Measurements from ENCODE around the gene TMEM190.
"Not testable (repeated sequence)": the region's sequence is repeated elsewhere in the genome, so short reads cannot be mapped to it uniquely, and the experiment has no call there.

The TMEM190 gene

DNA sequence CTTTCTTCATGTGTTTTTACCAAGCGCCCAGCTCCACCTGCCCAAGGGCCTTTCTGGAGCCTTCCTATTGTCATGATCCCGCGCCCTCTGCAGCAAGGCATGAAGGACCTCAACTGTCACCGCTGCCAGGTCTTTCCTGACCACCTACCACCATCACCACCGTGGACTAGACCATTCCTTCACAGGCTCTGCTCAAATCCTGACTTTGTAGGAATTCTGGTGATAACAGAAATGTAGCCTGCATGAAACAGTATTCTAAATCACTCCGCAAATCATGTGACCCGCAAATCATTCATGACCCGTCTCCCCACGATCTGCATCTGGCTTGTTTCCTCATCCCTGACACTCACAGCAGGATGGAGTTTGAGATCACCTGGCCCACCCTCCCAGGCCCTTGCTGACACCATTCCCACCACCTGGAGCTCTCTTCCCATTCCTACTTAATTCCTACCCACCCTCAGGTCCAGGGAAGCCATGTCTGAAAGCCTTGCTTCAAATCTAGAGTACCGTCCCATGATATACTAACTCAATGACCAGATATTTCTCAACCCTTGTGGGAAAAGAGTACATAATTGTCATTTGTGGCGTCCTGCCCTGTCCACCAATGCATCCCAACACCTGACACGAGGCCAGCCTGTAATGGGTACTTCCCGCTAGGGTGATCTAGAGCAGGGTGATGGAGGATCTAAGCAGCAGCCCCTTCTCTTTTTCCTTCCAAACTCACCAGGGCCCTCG lies 29.6 kb downstream of the TMEM190 start:
- ATAC-seq (ENCODE audit: low read depth) (no peak), DNase-seq (ENCODE audit: low spot score) (no peak)
- Histone ChIP-seq H3K27me3 (ENCODE audit: insufficient read depth, poor library complexity, severe bottlenecking) (no peaks in the 10 kb centered on the region), H3K27ac (ENCODE audit: poor library complexity, severe bottlenecking) (peak overlapping the region; percentile 80), H3K4me3 (ENCODE audit: severe bottlenecking) (peak overlapping the region; percentile 87), H3K4me1 (ENCODE audit: insufficient read depth, poor library complexity, severe bottlenecking) (peaks cover 12% of the 10 kb centered on the region), H3K9me3 (ENCODE audit: severe bottlenecking) (no peaks in the 10 kb centered on the region), H3K36me3 (ENCODE audit: low read depth) (peaks cover 54% of the 10 kb centered on the region)
- TF ChIP-seq, protein P1, sequence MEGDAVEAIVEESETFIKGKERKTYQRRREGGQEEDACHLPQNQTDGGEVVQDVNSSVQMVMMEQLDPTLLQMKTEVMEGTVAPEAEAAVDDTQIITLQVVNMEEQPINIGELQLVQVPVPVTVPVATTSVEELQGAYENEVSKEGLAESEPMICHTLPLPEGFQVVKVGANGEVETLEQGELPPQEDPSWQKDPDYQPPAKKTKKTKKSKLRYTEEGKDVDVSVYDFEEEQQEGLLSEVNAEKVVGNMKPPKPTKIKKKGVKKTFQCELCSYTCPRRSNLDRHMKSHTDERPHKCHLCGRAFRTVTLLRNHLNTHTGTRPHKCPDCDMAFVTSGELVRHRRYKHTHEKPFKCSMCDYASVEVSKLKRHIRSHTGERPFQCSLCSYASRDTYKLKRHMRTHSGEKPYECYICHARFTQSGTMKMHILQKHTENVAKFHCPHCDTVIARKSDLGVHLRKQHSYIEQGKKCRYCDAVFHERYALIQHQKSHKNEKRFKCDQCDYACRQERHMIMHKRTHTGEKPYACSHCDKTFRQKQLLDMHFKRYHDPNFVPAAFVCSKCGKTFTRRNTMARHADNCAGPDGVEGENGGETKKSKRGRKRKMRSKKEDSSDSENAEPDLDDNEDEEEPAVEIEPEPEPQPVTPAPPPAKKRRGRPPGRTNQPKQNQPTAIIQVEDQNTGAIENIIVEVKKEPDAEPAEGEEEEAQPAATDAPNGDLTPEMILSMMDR (IDR thresholded peaks at IDR 0.05; ENCODE audit: poor library complexity, severe bottlenecking), result no peak

DNA sequence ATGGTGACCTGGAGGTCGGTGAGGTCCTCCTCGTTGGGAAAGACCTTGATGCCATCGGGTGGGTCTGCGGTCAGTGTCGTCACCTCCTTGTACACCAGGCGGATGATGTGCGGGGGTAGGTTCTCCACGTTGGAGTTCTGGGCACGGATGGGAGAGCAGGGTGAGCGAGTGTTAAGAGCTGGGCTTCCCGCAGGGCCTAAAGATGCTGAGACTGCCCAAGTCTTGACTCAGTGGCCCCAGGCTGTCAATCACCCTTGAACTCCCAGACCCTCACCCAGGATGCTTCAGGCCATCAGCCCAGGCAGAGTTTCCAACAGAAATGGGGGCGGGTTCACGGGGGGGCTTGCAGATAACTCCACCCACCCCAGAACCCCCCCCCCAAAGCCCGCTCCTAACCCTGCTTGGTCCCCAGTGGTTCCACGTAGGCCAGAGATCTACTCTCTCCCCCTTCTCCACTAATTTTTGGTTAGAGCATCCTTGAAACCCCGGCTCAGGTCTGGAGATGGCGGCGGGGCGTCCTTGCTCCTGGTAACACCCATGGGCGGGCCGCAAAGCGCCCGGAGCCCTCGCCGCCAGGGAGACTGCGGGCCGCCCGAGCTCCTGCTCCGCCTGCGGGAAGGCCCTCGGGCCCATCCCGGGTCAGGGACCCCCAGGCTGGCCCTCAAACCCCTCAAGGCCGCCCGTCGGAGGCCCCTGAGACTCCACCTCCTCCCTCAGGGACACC lies 30.4 kb downstream of the TMEM190 start:
- Histone ChIP-seq H3K4me1 (ENCODE audit: insufficient read depth, poor library complexity, severe bottlenecking) (peaks cover 12% of the 10 kb centered on the region), H3K36me3 (ENCODE audit: low read depth) (peaks cover 49% of the 10 kb centered on the region), H3K4me3 (ENCODE audit: severe bottlenecking) (peak overlapping the region; percentile 87), H3K27me3 (ENCODE audit: insufficient read depth, poor library complexity, severe bottlenecking) (no peaks in the 10 kb centered on the region), H3K9me3 (ENCODE audit: severe bottlenecking) (no peaks in the 10 kb centered on the region), H3K27ac (ENCODE audit: poor library complexity, severe bottlenecking) (peak overlapping the region; percentile 80)
- ATAC-seq (ENCODE audit: low read depth) (peak; percentile 12; the same call in 1 of the 3 replicates), DNase-seq (ENCODE audit: low spot score) (no peak)
- TF ChIP-seq, protein P1 (IDR thresholded peaks at IDR 0.05; ENCODE audit: poor library complexity, severe bottlenecking), result no peak

DNA sequence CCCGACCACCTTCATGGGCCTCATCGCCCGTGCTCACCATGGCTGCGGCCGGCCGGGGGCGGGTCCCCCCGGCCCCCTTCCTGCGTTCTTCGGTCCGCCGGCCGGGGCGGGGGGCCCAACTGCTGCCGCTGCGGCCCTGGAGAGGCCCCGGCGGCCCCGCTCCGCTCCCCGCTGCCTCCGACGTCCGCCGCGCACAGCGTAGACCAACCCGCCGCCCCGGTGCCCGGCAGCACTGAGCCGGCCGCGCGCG lies 30.8 kb downstream of the TMEM190 start, which contains the start of gene UBE2S:
Gene UBE2S (minus strand): TSS at position 239 of the 250 bp plus-strand sequence. CDS start 199 bp downstream, at position 40.
- not testable (repeated sequence) for H3K27me3 ChIP-seq (ENCODE audit: insufficient read depth, poor library complexity, severe bottlenecking); DNase-seq (ENCODE audit: low spot score); H3K9me3 ChIP-seq (ENCODE audit: severe bottlenecking)
- peak within 1 kb of the TSS; percentile 87 for H3K4me3 ChIP-seq (ENCODE audit: severe bottlenecking)
- H3K4me1 ChIP-seq (ENCODE audit: insufficient read depth, poor library complexity, severe bottlenecking), result peaks cover 12% of the 10 kb centered on the region
- peaks cover 44% of the 10 kb centered on the region for H3K36me3 ChIP-seq (ENCODE audit: low read depth)
- H3K27ac ChIP-seq (ENCODE audit: poor library complexity, severe bottlenecking), result peak within 1 kb of the TSS; percentile 80
- peak; percentile 69 for ATAC-seq (ENCODE audit: low read depth)

DNA sequence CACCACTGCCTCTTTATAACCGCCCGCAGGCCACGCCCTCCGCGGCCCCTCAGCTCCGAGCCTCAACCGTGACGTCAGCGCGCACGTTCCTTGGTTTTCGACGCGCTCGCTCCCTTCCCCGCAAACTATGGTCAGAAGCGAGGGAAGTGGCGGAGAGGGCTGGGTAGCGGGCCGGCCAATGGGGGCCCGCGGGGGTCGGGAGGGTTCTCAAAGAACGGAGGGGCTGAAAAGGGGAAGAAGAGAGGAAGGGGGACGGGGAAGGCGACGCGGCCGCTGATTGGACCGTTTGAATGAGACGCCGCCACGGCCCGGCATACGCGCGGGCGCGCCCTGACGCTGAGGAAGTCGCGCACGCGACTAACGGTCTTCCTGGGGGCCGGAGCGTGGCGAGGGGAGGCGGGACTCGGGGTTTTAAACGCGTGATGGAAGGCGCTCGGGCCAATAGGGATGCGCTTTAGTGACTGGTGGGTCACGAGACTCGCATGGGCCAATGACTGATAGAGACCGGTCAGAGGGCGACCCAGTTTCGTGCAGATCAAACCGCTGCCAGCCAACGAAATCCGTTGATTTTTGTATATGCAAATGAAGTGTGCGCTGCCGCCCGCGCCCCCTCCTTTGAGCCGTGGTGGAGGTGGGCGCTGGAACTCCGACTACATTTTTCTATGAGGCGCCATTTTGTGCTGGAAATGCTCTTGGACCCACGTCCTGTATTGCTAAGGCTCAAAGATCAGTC lies 31.3 kb downstream of the TMEM190 start:
- Histone ChIP-seq H3K9me3 (ENCODE audit: severe bottlenecking) (no peaks in the 10 kb centered on the region), H3K4me1 (ENCODE audit: insufficient read depth, poor library complexity, severe bottlenecking) (peaks cover 12% of the 10 kb centered on the region), H3K27me3 (ENCODE audit: insufficient read depth, poor library complexity, severe bottlenecking) (no peaks in the 10 kb centered on the region), H3K36me3 (ENCODE audit: low read depth) (peaks cover 39% of the 10 kb centered on the region), H3K4me3 (ENCODE audit: severe bottlenecking) (peak overlapping the region; percentile 87), H3K27ac (ENCODE audit: poor library complexity, severe bottlenecking) (peak overlapping the region; percentile 80)
- DNase-seq (ENCODE audit: low spot score) (peak; percentile 96), ATAC-seq (ENCODE audit: low read depth) (peak; percentile 94)
- TF ChIP-seq, protein P1 (IDR thresholded peaks at IDR 0.05; ENCODE audit: poor library complexity, severe bottlenecking), result no peak

DNA sequence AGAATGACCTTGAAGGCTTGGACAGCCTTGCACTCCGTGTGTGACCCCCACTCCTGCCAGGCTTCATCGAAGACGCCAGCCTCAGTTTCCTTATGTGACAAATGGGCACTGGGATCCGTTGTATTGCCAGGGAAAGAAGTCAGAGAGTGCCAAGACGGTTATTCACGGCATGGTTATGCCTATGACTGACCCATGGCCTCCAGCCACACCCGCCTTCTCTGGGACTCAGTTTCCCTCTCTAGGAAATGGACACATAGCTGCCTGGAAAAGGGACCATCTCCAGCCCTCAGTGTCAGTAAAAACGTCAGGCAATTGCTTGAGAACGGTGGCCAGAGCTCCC lies 31.9 kb downstream of the TMEM190 start:
- ATAC-seq (ENCODE audit: low read depth) (no peak), DNase-seq (ENCODE audit: low spot score) (no peak)
- TF ChIP-seq, protein P1 (IDR thresholded peaks at IDR 0.05; ENCODE audit: poor library complexity, severe bottlenecking), result no peak
- Histone ChIP-seq H3K27me3 (ENCODE audit: insufficient read depth, poor library complexity, severe bottlenecking) (no peaks in the 10 kb centered on the region), H3K27ac (ENCODE audit: poor library complexity, severe bottlenecking) (peak overlapping the region; percentile 80), H3K4me3 (ENCODE audit: severe bottlenecking) (peak overlapping the region; percentile 87), H3K36me3 (ENCODE audit: low read depth) (peaks cover 34% of the 10 kb centered on the region), H3K9me3 (ENCODE audit: severe bottlenecking) (no peaks in the 10 kb centered on the region), H3K4me1 (ENCODE audit: insufficient read depth, poor library complexity, severe bottlenecking) (peaks cover 12% of the 10 kb centered on the region)

DNA sequence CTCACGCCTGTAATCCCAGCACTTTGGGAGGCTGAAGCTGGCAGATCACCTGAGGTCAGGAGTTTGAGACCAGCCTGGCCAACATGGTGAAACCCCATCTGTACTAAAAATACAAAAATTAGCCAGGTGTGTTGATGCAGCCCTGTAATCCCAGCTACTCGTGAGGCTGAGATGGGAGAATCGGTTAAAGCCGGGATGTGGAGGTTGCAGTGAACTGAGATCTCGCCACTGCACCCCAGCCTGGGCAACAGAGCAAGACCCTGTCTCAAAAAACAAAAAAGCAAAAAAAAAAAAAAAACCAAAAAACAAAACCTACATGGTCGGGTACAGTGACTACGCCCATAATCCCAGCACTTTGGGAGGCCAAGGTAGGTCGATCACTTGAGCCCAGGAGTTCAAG lies 32.6 kb downstream of the TMEM190 start:
- peaks cover 27% of the 10 kb centered on the region for H3K36me3 ChIP-seq (ENCODE audit: low read depth)
- DNase-seq (ENCODE audit: low spot score); H3K4me3 ChIP-seq (ENCODE audit: severe bottlenecking); H3K27ac ChIP-seq (ENCODE audit: poor library complexity, severe bottlenecking); H3K9me3 ChIP-seq (ENCODE audit: severe bottlenecking); ATAC-seq (ENCODE audit: low read depth); H3K27me3 ChIP-seq (ENCODE audit: insufficient read depth, poor library complexity, severe bottlenecking): not testable (repeated sequence)
- H3K4me1 ChIP-seq (ENCODE audit: insufficient read depth, poor library complexity, severe bottlenecking), result peaks cover 12% of the 10 kb centered on the region
